Heart left ventricle (tissue), 16 donors: ENCODE data around the gene AKAIN1. TPM values are rescaled to one million over a fixed set of nuclear protein-coding genes. Genes with fewer than 3 reads are reported as not detected.

ENCODE experiments used
- ATAC-seq, 4 donors: fragments of 200-7000 bp; cut with Tn5 transposase; one replicate each; pipeline ENCODE4 v1.9.1; 2020 to 2022; ENCODE audit warnings: moderate library complexity in 4 of 4, mild to moderate bottlenecking in 3 of 4, moderate number of reproducible peaks in 1 of 4
- DNase-seq, 5 donors: peaks; one replicate each; pipeline ENCODE4 v3.0.0-alpha.2; 2020
- H3K27ac ChIP-seq, 12 donors: fragments of 200-600 bp; sonication (generic) in 4 of 12; one replicate each; pipeline versions ENCODE4 v1.5.0 to v1.8.0; 2016 to 2022; ENCODE audit warnings: mild to moderate bottlenecking in 2 of 12
- H3K27me3 ChIP-seq, 9 donors: fragments of 200-600 bp; sonication (generic) in 2 of 9; one replicate each; pipeline versions ENCODE4 v1.5.1 to v1.8.0; 2016 to 2022; ENCODE audit warnings: mild to moderate bottlenecking in 3 of 9
- H3K36me3 ChIP-seq, 9 donors: fragments of 200-600 bp; sonication (generic) in 2 of 9; one replicate each; pipeline versions ENCODE4 v1.5.0 to v1.8.0; 2018 to 2022; ENCODE audit warnings: mild to moderate bottlenecking in 2 of 9
- H3K4me1 ChIP-seq, 12 donors: fragments of 200-600 bp; sonication (generic) in 4 of 12; one replicate each; pipeline versions ENCODE4 v1.5.0 to v1.8.0; 2016 to 2022; ENCODE audit warnings: mild to moderate bottlenecking in 3 of 12
- H3K4me3 ChIP-seq, 12 donors: fragments of 200-600 bp; sonication (generic) in 4 of 12; one replicate each; pipeline versions ENCODE4 v1.5.0 to v1.8.0; 2017 to 2022; ENCODE audit warnings: mild to moderate bottlenecking in 9 of 12, moderate library complexity in 4 of 12
- H3K9me3 ChIP-seq, 12 donors: fragments of 200-600 bp; sonication (generic) in 4 of 12; one replicate each; pipeline versions ENCODE4 v1.5.0 to v1.8.0; 2016 to 2022; ENCODE audit warnings: mild to moderate bottlenecking in 1 of 12
- POLR2A ChIP-seq, 2 donors: fragments of 450-650 bp; IDR thresholded peaks; one replicate each; pipeline ENCODE4 v1.6.1; 2017; ENCODE audit warnings: antibody characterized with exemption in 2 of 2, mild to moderate bottlenecking in 2 of 2, moderate library complexity in 2 of 2
- WGBS, 4 donors: extraction: QIAGEN DNeasy Blood & Tissue Kit in 2 of 4; methylation state at CpG; one replicate each; pipeline versions ENCODE4 v1.1.5 to v1.1.7; 2013 to 2018; 5-methylcytosine and 5-hydroxymethylcytosine counted together
- intact Hi-C, 10 donors: fragments of 100-400 bp; cut with DNase I; formaldehyde crosslinking; loops; one replicate each; pipeline versions ENCODE4 v1.11.1 to v1.14.2; 2022
- polyA plus RNA-seq, 2 donors: library from polyadenylated mRNA; stranded (reverse); fragments of 200-250 nt; gene quantifications; one replicate each; pipeline ENCODE4 v1.2.3, GENCODE V29; 2013
- total RNA-seq, 9 donors: library from RNA; depleted of rRNA in 2 of 9; stranded (reverse); fragments of >200 nt in 2 of 9; fragmentation: NEBNext Ultra II Directional in 3 of 9; extraction: Animal tissue kit (Norgen Biotek cat#: 25700) in 3 of 9; gene quantifications; one replicate each; pipeline versions ENCODE4 v1.1.0 to v1.2.4, GENCODE V29; 2016 to 2023
- TF ChIP-seq, protein P1 (sequence below), 12 donors: fragments of 200-600 bp; sonication (generic) in 4 of 12; IDR thresholded peaks; one replicate each; pipeline versions ENCODE4 v1.5.0 to v1.8.0; 2018 to 2022; ENCODE audit warnings: antibody characterized with exemption in 12 of 12, mild to moderate bottlenecking in 5 of 12
- donor health status: ischemic (EF 13 %, LVEDD 7.1; RV severe dilation, severe dysfunction).
- donor health status: healthy with polysubstance abuse.
- donor health status: DM: no; HTN: yes; CAD: no.
- donor health status: DM: no; HTN: no; CAD: no.
- donor health status: ischemic (EF 25% LVEDD 6.9; RV normal size, moderate dysfunction).
- donor health status: ischemic (EF 25% LVEDD 5.7; RV mildly dilated, moderate dysfunction).
- donor health status: healthy.
- donor health status: DM: yes; HTN: yes; CAD: no.
- donor health status: ischemic (EF 35%, LVEDD 5.7; RV mildly dilated, moderate dysfunction).
- donor health status: nonischemic (EF 11% LVEDD 7.7; RV severe dilation, severe dysfunction).
- donor health status: DM: yes; HTN: yes; CAD: no.
- donor health status: PGD.
- donor health status: ischemic (EF 29% LVEDD 5.4; RV normal size, mild dysfunction).
- donor health status: nonischemic (EF 23%, LVEDD 6.1; RV moderate dilation, normal function).

The AKAIN1 gene
- total and polyA plus RNA-seq, 11 donors: not detected

DNA sequence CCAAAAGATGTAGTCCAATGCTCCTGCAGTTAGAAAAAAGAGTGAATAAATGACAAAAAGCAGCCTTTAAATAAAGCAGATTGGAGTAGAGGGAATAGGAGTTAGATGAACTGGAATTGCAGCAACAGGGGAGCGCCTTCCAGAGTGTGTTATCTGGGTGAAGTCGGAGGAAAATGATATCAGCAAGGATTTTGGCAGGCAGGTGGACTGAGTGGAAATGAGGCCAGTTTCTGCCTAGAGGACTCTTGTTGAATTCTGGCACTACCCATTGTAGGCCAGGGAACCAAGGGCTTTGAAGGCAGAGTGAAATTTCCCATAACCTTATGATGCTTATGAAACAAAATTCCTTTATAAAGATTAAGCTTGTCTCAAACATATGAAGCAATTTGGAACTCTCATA lies 59.8 kb downstream of the AKAIN1 start:
- ATAC-seq: no peak
- Histone ChIP-seq H3K27ac (no peak overlapping the region), H3K9me3 (no peaks in the 10 kb centered on the region), H3K4me1 (no peaks in the 10 kb centered on the region), H3K27me3 (no peaks in the 10 kb centered on the region), H3K4me3 (no peak overlapping the region), H3K36me3 (no peaks in the 10 kb centered on the region)
- 19 to 58% (median 42%) methylated on average over 1 to 2 of the region's 2 CpGs for WGBS, 4 donors
- intact Hi-C loops: no loop called here
- no peak for TF ChIP-seq POLR2A (IDR thresholded peaks at IDR 0.05)
- TF ChIP-seq, protein P1, sequence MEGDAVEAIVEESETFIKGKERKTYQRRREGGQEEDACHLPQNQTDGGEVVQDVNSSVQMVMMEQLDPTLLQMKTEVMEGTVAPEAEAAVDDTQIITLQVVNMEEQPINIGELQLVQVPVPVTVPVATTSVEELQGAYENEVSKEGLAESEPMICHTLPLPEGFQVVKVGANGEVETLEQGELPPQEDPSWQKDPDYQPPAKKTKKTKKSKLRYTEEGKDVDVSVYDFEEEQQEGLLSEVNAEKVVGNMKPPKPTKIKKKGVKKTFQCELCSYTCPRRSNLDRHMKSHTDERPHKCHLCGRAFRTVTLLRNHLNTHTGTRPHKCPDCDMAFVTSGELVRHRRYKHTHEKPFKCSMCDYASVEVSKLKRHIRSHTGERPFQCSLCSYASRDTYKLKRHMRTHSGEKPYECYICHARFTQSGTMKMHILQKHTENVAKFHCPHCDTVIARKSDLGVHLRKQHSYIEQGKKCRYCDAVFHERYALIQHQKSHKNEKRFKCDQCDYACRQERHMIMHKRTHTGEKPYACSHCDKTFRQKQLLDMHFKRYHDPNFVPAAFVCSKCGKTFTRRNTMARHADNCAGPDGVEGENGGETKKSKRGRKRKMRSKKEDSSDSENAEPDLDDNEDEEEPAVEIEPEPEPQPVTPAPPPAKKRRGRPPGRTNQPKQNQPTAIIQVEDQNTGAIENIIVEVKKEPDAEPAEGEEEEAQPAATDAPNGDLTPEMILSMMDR (IDR thresholded peaks at IDR 0.05): no peak
- DNase-seq: no peak

DNA sequence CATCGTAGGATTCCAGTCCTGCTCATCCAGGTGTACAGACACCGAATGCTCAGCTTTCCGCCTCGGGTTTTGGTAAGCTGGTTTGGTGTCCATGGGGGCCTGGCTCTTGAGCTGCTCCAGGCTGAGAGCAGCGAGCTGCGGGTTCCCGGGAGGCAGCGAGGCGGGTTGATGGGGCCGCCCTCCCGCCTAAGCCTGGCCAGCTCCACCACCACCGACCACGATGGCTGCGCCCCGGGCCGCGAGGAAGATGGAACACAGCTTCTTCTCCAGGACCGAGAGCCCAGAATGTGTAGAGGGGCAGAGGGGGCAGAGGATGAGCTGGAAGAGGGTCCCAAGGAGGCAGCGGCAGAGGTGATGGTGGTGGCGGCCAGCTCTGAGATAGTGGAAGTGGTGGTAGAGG lies 64.1 kb downstream of the AKAIN1 start:
- intact Hi-C loops: no loop called here
- no peak for ATAC-seq
- no peak for DNase-seq
- no peak for TF ChIP-seq POLR2A (IDR thresholded peaks at IDR 0.05)
- TF ChIP-seq, protein P1 (IDR thresholded peaks at IDR 0.05): no peak
- no peak overlapping the region for H3K27ac ChIP-seq
- WGBS, 4 donors: 89 to 93% (median 91%) methylated on average over 14 to 20 of the region's 20 CpGs
- no peaks in the 10 kb centered on the region for H3K27me3 ChIP-seq
- H3K4me3 ChIP-seq: no peak overlapping the region
- H3K9me3 ChIP-seq: peaks cover 0 to 2% (median 0%) of the 10 kb centered on the region in 12 donors
- no peaks in the 10 kb centered on the region for H3K4me1 ChIP-seq
- H3K36me3 ChIP-seq: no peaks in the 10 kb centered on the region

DNA sequence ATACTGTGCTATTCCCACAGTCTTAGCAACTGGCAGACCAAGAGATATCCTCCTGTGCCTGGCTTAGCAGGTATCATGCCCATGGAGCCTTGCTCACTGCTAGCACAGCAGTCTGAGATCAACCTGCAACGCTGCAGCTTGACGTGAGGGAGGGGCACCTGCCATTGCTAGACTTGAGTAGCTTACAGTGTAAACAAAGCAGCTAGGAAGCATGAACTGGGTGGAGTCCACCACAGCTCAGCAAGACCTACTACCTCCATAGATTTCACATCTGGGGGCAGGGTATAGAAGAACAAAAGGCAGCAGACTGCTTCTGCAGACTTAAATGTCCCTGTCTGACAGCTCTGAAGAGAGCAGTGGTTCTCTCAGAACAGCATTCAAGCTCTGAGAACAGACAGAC lies 74.8 kb downstream of the AKAIN1 start:
- no peaks in the 10 kb centered on the region for H3K4me1 ChIP-seq
- no peak overlapping the region for H3K27ac ChIP-seq
- WGBS, 4 donors: 51 to 83% (median 81%) methylated on average over 2 of the region's 2 CpGs
- no peak overlapping the region for H3K4me3 ChIP-seq
- intact Hi-C loops: no loop called here
- peaks cover 0 to 53% (median 10%) of the 10 kb centered on the region in 12 donors for H3K9me3 ChIP-seq
- H3K27me3 ChIP-seq: no peaks in the 10 kb centered on the region
- DNase-seq: no peak
- no peaks in the 10 kb centered on the region for H3K36me3 ChIP-seq
- ATAC-seq: no peak
- TF ChIP-seq, protein P1 (IDR thresholded peaks at IDR 0.05): no peak
- TF ChIP-seq POLR2A (IDR thresholded peaks at IDR 0.05): no peak

DNA sequence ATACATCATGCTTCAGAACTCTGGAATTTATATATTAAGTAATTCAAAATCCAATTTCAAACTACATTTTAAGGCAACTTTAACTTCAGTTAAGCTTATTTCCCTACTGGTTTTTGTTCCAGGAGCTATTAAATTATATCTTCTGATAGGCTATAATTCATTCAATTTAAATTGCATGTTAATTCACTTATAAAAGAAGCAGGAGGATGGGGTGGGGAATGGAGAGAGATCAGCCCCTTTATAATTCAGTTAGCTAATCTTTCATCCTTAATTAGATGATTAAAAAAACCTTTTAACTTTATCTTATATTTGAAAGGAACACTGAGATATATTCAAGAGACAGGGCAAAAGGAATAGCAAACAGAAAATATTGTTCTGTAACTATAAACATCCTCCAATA lies 86.8 kb downstream of the AKAIN1 start:
- DNase-seq: no peak
- no peak overlapping the region for H3K4me3 ChIP-seq
- H3K9me3 ChIP-seq: peaks cover 0 to 17% (median 0%) of the 10 kb centered on the region in 12 donors
- no peaks in the 10 kb centered on the region for H3K36me3 ChIP-seq
- no peak for ATAC-seq
- no peaks in the 10 kb centered on the region for H3K4me1 ChIP-seq
- H3K27me3 ChIP-seq: no peaks in the 10 kb centered on the region
- no peak overlapping the region for H3K27ac ChIP-seq
- TF ChIP-seq POLR2A (IDR thresholded peaks at IDR 0.05): no peak
- TF ChIP-seq, protein P1 (IDR thresholded peaks at IDR 0.05): no peak
- intact Hi-C loops: no loop called here
